ENCODE measurements around the gene AZIN2. TPM values are rescaled to one million over a fixed set of nuclear protein-coding genes. Genes with fewer than 3 reads are reported as not detected.

The AZIN2 gene
- total and polyA plus RNA-seq, 9 of the 15 experiments (the other 6 are each of a cell fraction or from before 2014, with no cell fraction given) = 0.06 to 0.91 (median 0.42) TPM; not detected in 2

- DNase-seq (ENCODE audit: extremely low read depth in 1 of 4, low spot score in 3 of 4) (no peak), ATAC-seq (no peak), FAIRE-seq (peak; percentile 52)
- H3K9me1 ChIP-seq (ENCODE audit: control insufficient read depth, insufficient read depth, low read length) = no peaks in the 10 kb centered on the region
- no peaks in the 10 kb centered on the region for H3K36me3 ChIP-seq (ENCODE audit: control insufficient read depth, insufficient read depth, low read length)
- no peak overlapping the region for H3K4me2 ChIP-seq (ENCODE audit: insufficient read depth, low read length)
- H3K27me3 ChIP-seq (ENCODE audit: control insufficient read depth in 2 of 2, insufficient read depth in 2 of 2, low read length in 2 of 2) = peaks cover 0 to 7% of the 10 kb centered on the region in 2 experiments; a peak in 2 of 5 replicates
- peaks cover 5 to 16% of the 10 kb centered on the region in 2 experiments for H3K4me1 ChIP-seq (replicated peaks in 1 of 2; ENCODE audit: control insufficient read depth in 2 of 2, insufficient read depth in 2 of 2, low read length in 2 of 2)
- CTCF ChIA-PET (ENCODE audit: low intra/inter-chr PET ratio) = no interaction called here
- whole genome bisulfite sequencing (ENCODE audit: insufficient coverage, low coverage, missing lambda C conversion rate) = 20% methylated on average over 7 of the region's 7 CpGs
- TF ChIP-seq SP2 (IDR thresholded peaks at IDR 0.05; ENCODE audit: extremely low read depth, low read depth, low read length, poor library complexity, severe bottlenecking) (no peak), SMAD4 (CRISPR knock-in tag; conservative IDR thresholded peaks at IDR 0.05) (no peak), CEBPB (tag; IDR thresholded peaks at IDR 0.05) (peak; percentile 73), RB1 (IDR thresholded peaks at IDR 0.05; ENCODE audit: low read depth) (no peak), CREM (IDR thresholded peaks at IDR 0.05; ENCODE audit: low read depth) (peak; percentile 73), ATF1 (CRISPR knock-in tag; IDR thresholded peaks at IDR 0.05) (no peak), ATF1 (tag; IDR thresholded peaks at IDR 0.05) (peak; percentile 42), GABPA (tag; conservative IDR thresholded peaks at IDR 0.05; ENCODE audit: low read depth) (peak; percentile 43; the same call in 1 of the 2 replicates), CEBPG (CRISPR knock-in tag; IDR thresholded peaks at IDR 0.05) (no peak), CEBPG (tag; conservative IDR thresholded peaks at IDR 0.05 in 1 of 2, IDR thresholded peaks at IDR 0.05 in 1 of 2) (peak in 1 of 2 experiments; percentile 31; a peak in 1 of 4 replicates), GABPB2 (CRISPR knock-in tag; conservative IDR thresholded peaks at IDR 0.05) (no peak)
- intact Hi-C loops (cut with micrococcal nuclease) (no loop called here), in situ Hi-C loops (cut with MboI) (no loop called here)
- H3K9me3 ChIP-seq (replicated peaks; ENCODE audit: control insufficient read depth, insufficient read depth, low read depth, low read length) = no peaks in the 10 kb centered on the region
- no TSS peak for BruUV-seq (replicated peaks)
- H3K79me2 ChIP-seq (ENCODE audit: control insufficient read depth, insufficient read depth, low read length) = no peaks in the 10 kb centered on the region
- H4K20me1 ChIP-seq (replicated peaks; ENCODE audit: control insufficient read depth, insufficient read depth, low read length) = no peaks in the 10 kb centered on the region; the same call in 1 of the 2 replicates
- H3K4me3 ChIP-seq = no peak overlapping the region
- no peak overlapping the region for H2AFZ ChIP-seq (ENCODE audit: low read depth, low read length)
- POLR2A ChIA-PET = interaction anchor here (0.5 to 1.5 kb wide), 2 partner anchors 10 to 117 kb away, joined by 3 to 5 read pairs; no protein-coding TSS in a partner anchor
- H3K27ac ChIP-seq (ENCODE audit: extremely low read depth, low read depth, low read length) = no peak overlapping the region
- H3K9ac ChIP-seq (ENCODE audit: insufficient read depth in 1 of 2, low read depth in 2 of 2, low read length in 2 of 2) = no peak overlapping the region
Measured at GRCh38 chr1:33142483-33143064, 61.6 kb downstream of the AZIN2 start.

Data from K562 (cell line).